HS-27A (cell line): ENCODE results near the gene RRM1.

ENCODE experiments used
- DNase-seq: peaks from one replicate; pipeline ENCODE4 v3.0.0-alpha.2; 2012; ENCODE audit warnings: low read depth, missing footprints

Gene RRM1

GRCh38 chr11:4187055-4187988, 92.7 kb downstream of the RRM1 start:
- DNase-seq, result peak; percentile 48
